AG09319 (cell line): ENCODE data around the gene PLXND1.
A peak's percentile ranks its signal among the peaks of the same experiment; 100 is the strongest.

ENCODE experiments used
- DNase-seq: peaks from one replicate; pipeline ENCODE4 v3.0.0-alpha.2; 2010; ENCODE audit warnings: low read depth; ENCODE audit errors: extremely low read depth
- CTCF ChIP-seq: IDR thresholded peaks from 2 replicates; pipeline ENCODE4 v1.5.1; 2011; ENCODE audit warnings: low read depth, mild to moderate bottlenecking, inconsistent platforms, low read length, moderate library complexity

The PLXND1 gene

DNA sequence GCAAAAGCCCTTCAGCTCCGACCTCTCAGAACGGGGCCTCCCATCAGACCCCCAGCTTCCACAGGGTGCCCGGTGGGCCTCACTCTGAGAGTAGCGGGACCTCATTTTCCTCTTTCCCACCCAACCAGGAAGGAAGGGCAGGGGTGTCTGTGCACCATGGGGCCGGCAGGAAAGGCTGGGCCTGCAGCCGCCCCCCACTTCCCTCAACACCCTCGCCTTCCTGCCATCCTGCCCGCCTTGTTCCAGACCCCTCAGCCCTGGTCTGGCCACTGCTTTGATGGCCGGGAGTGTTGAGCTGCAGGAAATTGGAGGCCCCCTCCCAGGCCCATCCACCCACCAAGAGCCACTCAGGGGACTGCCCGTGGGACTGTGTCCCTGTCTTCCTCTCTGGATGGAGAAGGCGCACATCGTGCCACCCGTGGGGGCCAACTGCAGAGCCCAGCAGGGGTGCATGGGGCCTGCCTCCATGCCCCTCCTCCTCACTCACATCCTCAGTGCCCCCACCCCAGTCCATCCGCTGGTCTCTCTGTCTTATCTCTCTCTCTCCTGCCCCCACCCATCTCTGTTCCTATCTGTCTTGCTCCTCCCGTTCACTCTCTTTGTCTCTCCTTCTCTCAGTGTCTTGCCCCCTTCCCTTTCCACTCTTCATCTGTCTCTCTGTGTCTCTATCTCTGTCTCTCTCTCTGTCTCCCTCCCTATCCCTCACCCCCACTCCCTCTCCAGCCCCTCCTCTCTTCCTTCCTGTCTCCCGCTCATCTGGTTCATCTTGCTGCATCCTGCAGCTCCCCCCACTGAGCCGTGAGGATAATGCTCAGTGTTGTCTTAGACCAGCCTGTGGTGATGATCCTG lies 1.8 kb upstream of the PLXND1 start:
- no peak for DNase-seq
- TF ChIP-seq CTCF, result peak; percentile 33

DNA sequence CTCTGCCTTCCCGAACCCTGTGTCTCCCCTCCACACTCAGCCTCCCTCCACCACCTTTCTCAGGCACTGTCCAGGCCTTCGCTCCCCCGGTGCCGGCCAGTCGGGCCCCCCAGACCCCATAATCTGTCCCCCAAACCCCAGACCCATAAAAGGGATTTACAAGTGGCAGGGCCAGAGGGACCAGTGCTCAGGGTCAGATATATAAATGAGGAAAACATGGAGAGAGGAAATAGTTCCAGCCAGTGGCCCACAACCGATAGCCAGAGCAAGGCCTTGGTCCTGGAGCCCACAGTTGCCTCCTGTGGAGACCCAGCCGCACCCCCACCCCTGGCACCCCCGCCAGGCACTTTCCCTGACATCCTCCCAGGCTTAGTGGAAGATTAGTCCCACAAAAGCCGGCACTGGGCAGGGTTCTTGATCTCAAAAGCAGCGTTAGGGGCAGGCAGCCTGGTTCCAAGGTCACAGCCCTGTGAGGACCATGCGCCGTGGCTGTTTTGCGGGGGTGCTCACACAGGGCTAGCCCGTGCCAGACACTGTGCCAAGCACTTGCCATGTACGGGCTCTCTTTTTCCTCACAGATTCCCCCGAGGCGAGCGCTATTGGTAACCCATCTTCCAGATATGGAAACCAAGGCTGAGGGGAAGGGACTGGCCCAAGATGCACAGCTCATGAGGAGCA lies 1.1 kb upstream of the PLXND1 start:
- TF ChIP-seq CTCF, result no peak
- no peak for DNase-seq

DNA sequence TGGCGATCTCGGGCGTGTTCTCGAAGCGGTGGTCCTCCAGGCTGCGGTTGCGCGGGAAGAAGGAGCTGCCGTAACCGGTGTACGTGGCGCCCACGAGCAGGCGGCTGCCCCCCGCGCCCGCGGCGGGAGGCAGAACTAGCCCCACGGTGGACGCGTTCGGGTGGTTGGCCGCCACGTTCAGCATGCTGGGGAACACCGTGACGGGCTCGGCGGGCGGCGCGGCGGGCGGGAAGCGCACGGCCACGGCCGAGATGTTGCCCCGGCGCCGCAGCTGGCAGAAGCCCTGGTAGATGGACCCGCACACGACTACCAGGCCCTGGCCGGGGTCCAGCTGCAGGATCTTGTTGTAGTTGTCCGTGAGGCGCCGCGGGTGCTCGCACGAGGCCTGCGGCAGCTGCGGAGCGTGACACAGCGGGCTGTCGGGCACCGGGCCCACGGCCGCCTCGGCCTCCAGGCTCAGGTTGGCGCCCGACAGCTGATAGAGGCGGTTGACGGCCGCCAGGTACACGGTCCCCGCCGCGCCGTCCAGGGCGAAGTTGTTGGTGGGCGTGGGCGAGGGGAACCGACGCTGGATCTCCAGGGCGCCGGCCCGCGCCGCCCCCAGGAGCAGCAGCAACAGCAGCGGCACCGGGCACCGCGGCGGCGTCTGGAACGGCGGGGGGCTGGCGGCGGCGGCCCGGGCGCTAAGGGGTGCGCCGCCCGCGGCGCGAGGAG lies 397 bp downstream of the PLXND1 start:
- DNase-seq, result no peak

GRCh38 chr3:129605203-129605921 lies 1.1 kb downstream of the PLXND1 start:
- peak; percentile 9 for TF ChIP-seq CTCF
- DNase-seq, result no peak

More for the DNA sequence above, 397 bp downstream of the PLXND1 start:
- TF ChIP-seq CTCF, result no peak

- no peak for DNase-seq
- TF ChIP-seq CTCF, result no peak
These were observed 1.7 kb downstream of the PLXND1 start for GRCh38 chr3:129604767-129605166.

DNA sequence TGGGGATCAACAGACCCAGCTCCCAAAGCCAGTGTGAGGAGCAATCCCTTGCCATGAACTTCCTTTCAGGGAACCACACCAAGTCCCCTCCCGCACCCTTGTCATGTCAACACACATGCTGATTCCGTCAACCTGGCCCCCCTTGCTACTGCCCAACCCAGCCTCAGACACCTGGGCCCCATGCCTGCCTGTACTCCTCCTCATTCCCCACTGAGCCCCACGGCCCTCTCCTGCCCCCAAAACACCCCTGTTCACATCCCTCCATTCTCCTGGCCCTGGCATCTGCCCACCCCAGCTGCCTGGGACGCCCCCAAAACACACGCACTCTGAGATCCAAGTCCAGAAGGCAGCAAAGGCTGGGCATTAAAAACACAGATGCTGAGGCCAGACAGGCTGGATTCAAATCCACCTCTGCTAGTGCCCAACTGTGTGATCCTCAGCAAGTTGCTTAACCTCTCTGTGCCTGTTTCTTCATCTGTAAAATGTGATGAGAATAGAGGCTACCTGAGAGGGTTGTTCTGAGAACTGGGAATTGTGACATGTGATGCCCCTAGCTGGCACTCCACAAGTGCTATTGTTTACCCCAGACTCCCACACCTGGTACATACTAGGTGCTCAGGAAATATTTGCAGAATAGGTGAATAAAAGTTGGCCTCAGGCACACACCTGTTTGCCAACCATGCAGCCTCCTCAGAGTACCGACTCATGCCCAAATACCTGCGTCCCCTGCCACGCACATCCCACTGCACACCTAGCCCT lies 2.3 kb downstream of the PLXND1 start:
- TF ChIP-seq CTCF, result no peak
- DNase-seq, result no peak
